Liver (tissue), 9 donors: ENCODE measurements around the gene ZFAND3. TPM values are rescaled to one million over a fixed set of nuclear protein-coding genes. Genes with fewer than 3 reads are reported as not detected.

ENCODE experiments used
- DNase-seq: peaks from one replicate; pipeline ENCODE4 v3.0.0-alpha.2; 2017; ENCODE audit warnings: low spot score
- H3K27ac ChIP-seq, 2 donors: one replicate each; pipeline ENCODE4 v1.7.0; 2013; ENCODE audit warnings: inconsistent platforms in 2 of 2, low read length in 2 of 2, control low read depth in 1 of 2, low read depth in 1 of 2, mild to moderate bottlenecking in 1 of 2
- H3K27me3 ChIP-seq, 4 donors: one replicate each; pipeline versions ENCODE4 v1.6.1 to v1.7.0; 2013; ENCODE audit warnings: low read length in 3 of 4, inconsistent platforms in 1 of 4, mild to moderate bottlenecking in 1 of 4, moderate library complexity in 1 of 4; ENCODE audit not compliant: control insufficient read depth in 4 of 4, insufficient read depth in 4 of 4
- H3K36me3 ChIP-seq, 4 donors: one replicate each; pipeline versions ENCODE4 v1.6.1 to v1.7.0; 2013; ENCODE audit warnings: low read length in 3 of 4, mild to moderate bottlenecking in 3 of 4, low read depth in 1 of 4, moderate library complexity in 1 of 4; ENCODE audit not compliant: control insufficient read depth in 4 of 4, insufficient read depth in 3 of 4
- H3K4me1 ChIP-seq, 4 donors: one replicate each; pipeline versions ENCODE4 v1.6.1 to v1.7.0; 2013; ENCODE audit warnings: low read length in 3 of 4, mild to moderate bottlenecking in 3 of 4, moderate library complexity in 1 of 4; ENCODE audit not compliant: control insufficient read depth in 4 of 4, insufficient read depth in 4 of 4
- H3K4me3 ChIP-seq, 3 donors: one replicate each; pipeline versions ENCODE4 v1.6.1 to v1.7.0; 2013; ENCODE audit warnings: low read length in 3 of 3, control low read depth in 1 of 3, low read depth in 1 of 3, mild to moderate bottlenecking in 1 of 3
- H3K9ac ChIP-seq, 2 donors: one replicate each; pipeline ENCODE4 v1.7.0; 2013; ENCODE audit warnings: low read length in 2 of 2, mild to moderate bottlenecking in 2 of 2, moderate library complexity in 2 of 2, control low read depth in 1 of 2, low read depth in 1 of 2
- H3K9me3 ChIP-seq, 4 donors: one replicate each; pipeline versions ENCODE4 v1.6.1 to v1.7.0; 2013; ENCODE audit warnings: low read length in 3 of 4; ENCODE audit not compliant: control insufficient read depth in 4 of 4
- EGR1 ChIP-seq, 2 donors: IDR thresholded peaks; 2 replicates each; pipeline ENCODE4 v1.6.1; 2016 to 2018; ENCODE audit warnings: antibody characterized with exemption in 2 of 2, low read depth in 2 of 2
- FOXA1 ChIP-seq: IDR thresholded peaks from 2 replicates; pipeline ENCODE4 v1.6.1; 2016; ENCODE audit warnings: antibody characterized with exemption
- GABPA ChIP-seq, 2 donors: IDR thresholded peaks in 1 of 2; conservative IDR thresholded peaks in 1 of 2; 2 replicates each; pipeline ENCODE4 v1.6.1; 2016; ENCODE audit warnings: antibody characterized with exemption in 2 of 2, mild to moderate bottlenecking in 1 of 2, moderate library complexity in 1 of 2
- HNF4A ChIP-seq, 2 donors: conservative IDR thresholded peaks; 2 replicates each; pipeline ENCODE4 v1.6.1; 2016; ENCODE audit warnings: antibody characterized with exemption in 2 of 2, mild to moderate bottlenecking in 2 of 2
- HNF4G ChIP-seq: IDR thresholded peaks from 2 replicates; pipeline ENCODE4 v1.6.1; 2016; ENCODE audit warnings: antibody characterized with exemption
- NR2F2 ChIP-seq: IDR thresholded peaks from 2 replicates; pipeline ENCODE4 v1.6.1; 2016; ENCODE audit warnings: antibody characterized with exemption
- RAD21 ChIP-seq, 2 donors: IDR thresholded peaks; 2 replicates each; pipeline ENCODE4 v1.6.1; 2016; ENCODE audit warnings: antibody characterized with exemption in 2 of 2, mild to moderate bottlenecking in 2 of 2
- RXRA ChIP-seq, 2 donors: IDR thresholded peaks; 2 replicates each; pipeline ENCODE4 v1.6.1; 2017 to 2018; ENCODE audit warnings: antibody characterized with exemption in 2 of 2, mild to moderate bottlenecking in 1 of 2
- YY1 ChIP-seq: IDR thresholded peaks from 2 replicates; pipeline ENCODE4 v1.6.1; 2016; ENCODE audit warnings: antibody characterized with exemption, mild to moderate bottlenecking
- WGBS: extraction: QIAGEN DNeasy Blood & Tissue Kit; methylation state at CpG from one replicate; pipeline ENCODE4 v1.1.7; 2013; 5-methylcytosine and 5-hydroxymethylcytosine counted together
- polyA plus RNA-seq, 2 donors: library from polyadenylated mRNA; stranded (reverse) in 1 of 2; unstranded in 1 of 2; fragments of 200-250 nt in 1 of 2; fragments of >200 nt in 1 of 2; fragmentation: Nextera tagmentation in 1 of 2; extraction: Ambion mirVana in 1 of 2; gene quantifications; one replicate each; pipeline versions ENCODE4 v1.2.1 to v1.2.3, GENCODE V29; 2013 to 2015
- total RNA-seq, 2 donors: library from RNA; depleted of rRNA; stranded (reverse); fragments of >200 nt; gene quantifications; one replicate each; pipeline ENCODE4 v1.2.3, GENCODE V29; 2014
- TF ChIP-seq, protein P1 (sequence below): IDR thresholded peaks from 2 replicates; pipeline ENCODE4 v1.6.1; 2016; ENCODE audit warnings: antibody characterized with exemption
- TF ChIP-seq, protein P2 (sequence below): IDR thresholded peaks from 2 replicates; pipeline ENCODE4 v1.6.1; 2016; ENCODE audit warnings: antibody characterized with exemption
- TF ChIP-seq, protein P3 (sequence below): IDR thresholded peaks from 2 replicates; pipeline ENCODE4 v1.6.1; 2016; ENCODE audit warnings: antibody characterized with exemption
- donor health status: healthy.
- donor health status: healthy.
- donor health status: healthy.
- donor health status: healthy.
- donor health status: healthy.

ZFAND3 gene
- total and polyA plus RNA-seq, 4 donors = 7.7 to 37.5 (median 23.1) TPM

DNA sequence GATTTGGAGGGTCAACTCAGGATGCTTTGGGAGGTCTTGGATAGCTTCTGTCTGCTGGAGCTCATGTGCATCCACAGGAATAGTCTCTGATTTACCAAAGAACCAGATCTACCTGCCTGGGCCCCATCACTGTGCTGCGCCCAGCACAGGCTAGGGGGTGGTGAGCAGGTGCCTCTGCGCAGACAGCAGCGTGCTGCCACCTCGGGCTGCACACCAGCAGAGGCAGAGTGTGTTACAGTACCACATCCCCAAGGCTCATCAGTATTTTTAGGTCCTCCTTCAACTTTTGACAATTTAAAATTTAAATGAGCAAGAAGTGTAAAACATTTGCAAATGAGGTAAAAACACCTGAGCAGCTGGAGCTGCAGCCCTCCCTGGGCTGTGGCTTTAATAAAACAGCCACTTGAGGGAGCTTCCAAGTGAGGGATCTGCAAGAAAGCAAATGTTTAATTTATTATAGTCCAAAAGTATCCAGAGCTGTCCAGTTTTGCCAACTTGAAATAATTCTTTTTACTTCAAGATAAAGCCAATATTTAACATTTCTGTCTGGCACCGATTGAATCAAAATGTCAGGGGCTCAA lies 324.9 kb downstream of the ZFAND3 start:
- 96% methylated on average over 5 of the region's 5 CpGs for WGBS
- Histone ChIP-seq H3K9me3 (no peaks in the 10 kb centered on the region), H3K27me3 (no peaks in the 10 kb centered on the region), H3K27ac (no peak overlapping the region), H3K36me3 (peaks cover 0 to 15% (median 7%) of the 10 kb centered on the region in 4 donors), H3K4me3 (no peak overlapping the region), H3K9ac (no peak overlapping the region), H3K4me1 (no peaks in the 10 kb centered on the region)
- TF ChIP-seq YY1 (no peak), RXRA (IDR thresholded peaks at IDR 0.05) (no peak), GABPA (IDR thresholded peaks at IDR 0.05 in 1 of 2, conservative IDR thresholded peaks at IDR 0.05 in 1 of 2) (no peak)
- no peak for DNase-seq

DNA sequence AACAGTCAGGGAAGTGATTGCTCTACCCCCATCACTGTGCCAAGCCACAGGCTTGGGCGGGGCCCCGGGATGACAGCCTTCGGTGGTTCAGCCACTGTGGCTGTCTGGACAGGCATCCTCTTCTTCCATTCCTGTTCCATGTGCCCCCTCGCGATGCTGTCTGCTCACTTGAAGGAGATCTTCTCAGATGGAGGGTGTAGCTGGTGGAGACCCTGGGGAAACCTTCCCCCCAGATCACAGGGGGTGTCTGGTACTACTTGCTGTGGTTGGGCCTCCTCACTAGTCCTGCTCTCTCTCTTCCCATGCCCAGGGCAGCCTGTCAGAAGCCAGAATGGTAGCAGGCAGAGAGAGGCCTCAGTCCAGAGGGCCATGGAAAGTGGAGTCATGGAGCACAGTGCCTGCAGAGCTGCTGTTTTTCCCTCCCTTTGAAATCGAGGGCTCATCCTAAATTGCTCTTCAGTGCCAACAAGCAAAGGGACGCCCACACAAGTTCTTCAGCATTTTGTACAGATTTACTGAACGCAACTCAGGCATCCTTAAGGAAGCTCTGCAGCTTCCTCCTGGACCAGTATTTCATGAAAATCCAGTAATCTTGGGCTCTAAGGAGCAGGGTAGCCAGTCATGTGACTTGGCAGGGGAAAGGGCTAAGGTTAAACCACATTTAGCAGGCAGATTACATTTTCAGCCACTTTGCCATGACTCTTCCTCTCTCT lies 326.6 kb downstream of the ZFAND3 start:
- Histone ChIP-seq H3K9me3 (no peaks in the 10 kb centered on the region), H3K27ac (no peak overlapping the region), H3K4me3 (no peak overlapping the region), H3K9ac (no peak overlapping the region), H3K36me3 (peaks cover 3 to 20% (median 7%) of the 10 kb centered on the region in 4 donors), H3K4me1 (no peaks in the 10 kb centered on the region), H3K27me3 (no peaks in the 10 kb centered on the region)
- DNase-seq = no peak
- TF ChIP-seq YY1 (no peak), RXRA (IDR thresholded peaks at IDR 0.05) (no peak), EGR1 (IDR thresholded peaks at IDR 0.05; ENCODE audit: low read depth in 2 of 2) (no peak), HNF4G (no peak), GABPA (IDR thresholded peaks at IDR 0.05 in 1 of 2, conservative IDR thresholded peaks at IDR 0.05 in 1 of 2) (no peak), FOXA1 (no peak), NR2F2 (no peak), RAD21 (IDR thresholded peaks at IDR 0.05) (no peak)
- TF ChIP-seq, protein P1, sequence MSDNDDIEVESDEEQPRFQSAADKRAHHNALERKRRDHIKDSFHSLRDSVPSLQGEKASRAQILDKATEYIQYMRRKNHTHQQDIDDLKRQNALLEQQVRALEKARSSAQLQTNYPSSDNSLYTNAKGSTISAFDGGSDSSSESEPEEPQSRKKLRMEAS = no peak
- TF ChIP-seq, protein P2, sequence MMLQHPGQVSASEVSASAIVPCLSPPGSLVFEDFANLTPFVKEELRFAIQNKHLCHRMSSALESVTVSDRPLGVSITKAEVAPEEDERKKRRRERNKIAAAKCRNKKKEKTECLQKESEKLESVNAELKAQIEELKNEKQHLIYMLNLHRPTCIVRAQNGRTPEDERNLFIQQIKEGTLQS = no peak
- 94% methylated on average over 8 of the region's 8 CpGs for WGBS

DNA sequence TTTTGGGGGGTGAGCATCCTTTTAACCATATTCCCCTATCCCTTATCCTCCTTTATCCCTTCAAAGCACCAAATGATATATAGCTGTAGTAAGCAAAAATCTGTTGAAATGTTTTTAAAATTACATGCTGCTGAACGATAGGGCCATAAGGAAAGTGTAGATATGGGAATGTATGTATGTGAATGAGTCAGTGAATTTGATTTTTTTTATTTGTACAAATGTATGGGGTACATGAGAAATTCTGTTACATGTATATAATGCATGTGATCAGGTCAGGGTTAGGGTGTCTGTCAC lies 327.2 kb downstream of the ZFAND3 start:
- Histone ChIP-seq H3K4me3 (no peak overlapping the region), H3K27me3 (no peaks in the 10 kb centered on the region), H3K27ac (no peak overlapping the region), H3K36me3 (peaks cover 3 to 17% (median 8%) of the 10 kb centered on the region in 4 donors), H3K9me3 (no peaks in the 10 kb centered on the region), H3K9ac (no peak overlapping the region), H3K4me1 (no peaks in the 10 kb centered on the region)
- 95% methylated on average over 1 of the region's 1 CpG for WGBS
- no peak for DNase-seq
- TF ChIP-seq, protein P3, sequence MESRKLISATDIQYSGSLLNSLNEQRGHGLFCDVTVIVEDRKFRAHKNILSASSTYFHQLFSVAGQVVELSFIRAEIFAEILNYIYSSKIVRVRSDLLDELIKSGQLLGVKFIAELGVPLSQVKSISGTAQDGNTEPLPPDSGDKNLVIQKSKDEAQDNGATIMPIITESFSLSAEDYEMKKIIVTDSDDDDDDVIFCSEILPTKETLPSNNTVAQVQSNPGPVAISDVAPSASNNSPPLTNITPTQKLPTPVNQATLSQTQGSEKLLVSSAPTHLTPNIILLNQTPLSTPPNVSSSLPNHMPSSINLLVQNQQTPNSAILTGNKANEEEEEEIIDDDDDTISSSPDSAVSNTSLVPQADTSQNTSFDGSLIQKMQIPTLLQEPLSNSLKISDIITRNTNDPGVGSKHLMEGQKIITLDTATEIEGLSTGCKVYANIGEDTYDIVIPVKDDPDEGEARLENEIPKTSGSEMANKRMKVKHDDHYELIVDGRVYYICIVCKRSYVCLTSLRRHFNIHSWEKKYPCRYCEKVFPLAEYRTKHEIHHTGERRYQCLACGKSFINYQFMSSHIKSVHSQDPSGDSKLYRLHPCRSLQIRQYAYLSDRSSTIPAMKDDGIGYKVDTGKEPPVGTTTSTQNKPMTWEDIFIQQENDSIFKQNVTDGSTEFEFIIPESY = no peak
- TF ChIP-seq RXRA (IDR thresholded peaks at IDR 0.05) = no peak
- TF ChIP-seq, protein P2 = no peak
- no peak for TF ChIP-seq HNF4A (conservative IDR thresholded peaks at IDR 0.05)
- TF ChIP-seq YY1 = no peak
- no peak for TF ChIP-seq FOXA1
- no peak for TF ChIP-seq NR2F2
- no peak for TF ChIP-seq HNF4G
